HS-5 (cell line): ENCODE measurements around the gene MX1.

Experiments
- DNase-seq: peaks from one replicate; pipeline ENCODE4 v3.0.0-alpha.2; 2012; ENCODE audit warnings: low read depth

The MX1 gene

DNA sequence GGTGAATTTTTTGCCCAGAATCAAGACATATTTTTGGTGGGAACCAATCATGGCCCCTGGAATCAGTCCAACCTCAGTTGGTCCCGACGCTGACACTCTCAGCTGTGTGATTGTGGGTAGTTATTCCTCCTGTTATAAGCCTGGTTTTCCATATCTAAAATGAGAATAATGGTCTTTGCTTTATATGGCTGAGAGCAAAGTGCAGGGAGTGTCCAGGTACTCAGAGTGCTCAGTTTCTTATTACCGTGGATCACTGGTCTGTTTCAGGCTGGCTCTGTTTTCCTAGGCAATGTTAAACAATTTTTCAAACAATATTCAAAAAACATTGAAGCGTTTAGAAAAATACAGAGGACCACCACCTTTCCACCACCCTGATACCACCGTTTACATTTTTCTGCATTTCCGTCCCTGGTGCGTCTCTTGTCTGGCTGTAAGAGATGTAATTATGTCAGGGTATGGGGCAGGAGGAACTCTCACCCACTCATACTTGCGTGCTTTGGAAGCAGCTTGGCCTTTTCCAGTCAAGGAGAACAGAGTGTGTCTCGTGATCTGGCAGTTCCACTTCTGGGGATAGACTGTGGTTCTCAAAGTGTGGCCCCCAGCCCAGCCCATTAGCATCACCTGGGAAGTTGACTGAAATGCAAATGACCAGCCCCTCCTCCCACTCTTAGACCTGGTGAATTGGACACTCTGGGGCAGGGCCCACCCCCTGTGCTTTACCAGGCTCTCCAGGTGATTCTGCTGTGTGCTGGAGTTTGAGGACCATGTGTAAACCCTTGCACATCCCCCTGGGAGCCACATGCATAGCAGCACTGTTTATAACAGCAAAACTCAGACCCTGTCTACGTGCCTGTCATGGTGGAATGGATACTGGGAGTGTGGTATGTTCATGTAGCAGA lies 6.8 kb downstream of the MX1 start:
- DNase-seq, result no peak

GRCh38 chr21:41433566-41433965 lies 7.5 kb downstream of the MX1 start:
- no peak for DNase-seq

DNA sequence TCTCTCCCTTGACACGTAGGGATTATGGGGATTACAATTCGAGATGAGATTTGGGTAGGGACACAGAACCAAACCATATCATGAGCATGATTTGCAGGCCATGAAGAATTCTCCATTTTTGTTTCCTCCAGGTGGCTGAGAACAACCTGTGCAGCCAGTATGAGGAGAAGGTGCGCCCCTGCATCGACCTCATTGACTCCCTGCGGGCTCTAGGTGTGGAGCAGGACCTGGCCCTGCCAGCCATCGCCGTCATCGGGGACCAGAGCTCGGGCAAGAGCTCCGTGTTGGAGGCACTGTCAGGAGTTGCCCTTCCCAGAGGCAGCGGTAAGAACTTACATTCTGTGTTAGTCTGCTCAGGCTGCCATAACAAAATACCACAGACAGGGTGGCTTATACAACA lies 9.7 kb downstream of the MX1 start:
- DNase-seq, result no peak

DNA sequence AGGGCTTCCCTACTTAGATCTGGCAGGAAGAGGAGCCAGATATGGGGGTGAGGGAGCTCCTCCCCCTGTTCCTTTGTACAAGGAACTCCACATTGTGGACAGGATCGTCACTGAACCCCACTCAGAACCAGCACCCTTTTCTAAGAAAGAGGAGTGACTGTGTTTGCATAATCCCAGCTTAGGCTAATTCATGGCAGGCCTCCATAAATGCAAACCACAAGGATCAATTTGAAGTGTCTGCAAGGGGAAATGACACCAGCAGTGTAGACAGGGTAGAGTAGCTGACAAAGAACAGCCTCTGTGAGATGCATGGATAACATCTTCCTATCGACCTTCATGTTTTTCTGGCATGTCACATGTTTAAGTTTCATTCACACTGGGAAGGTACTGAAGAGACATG lies 11.7 kb downstream of the MX1 start:
- DNase-seq, result no peak

DNA sequence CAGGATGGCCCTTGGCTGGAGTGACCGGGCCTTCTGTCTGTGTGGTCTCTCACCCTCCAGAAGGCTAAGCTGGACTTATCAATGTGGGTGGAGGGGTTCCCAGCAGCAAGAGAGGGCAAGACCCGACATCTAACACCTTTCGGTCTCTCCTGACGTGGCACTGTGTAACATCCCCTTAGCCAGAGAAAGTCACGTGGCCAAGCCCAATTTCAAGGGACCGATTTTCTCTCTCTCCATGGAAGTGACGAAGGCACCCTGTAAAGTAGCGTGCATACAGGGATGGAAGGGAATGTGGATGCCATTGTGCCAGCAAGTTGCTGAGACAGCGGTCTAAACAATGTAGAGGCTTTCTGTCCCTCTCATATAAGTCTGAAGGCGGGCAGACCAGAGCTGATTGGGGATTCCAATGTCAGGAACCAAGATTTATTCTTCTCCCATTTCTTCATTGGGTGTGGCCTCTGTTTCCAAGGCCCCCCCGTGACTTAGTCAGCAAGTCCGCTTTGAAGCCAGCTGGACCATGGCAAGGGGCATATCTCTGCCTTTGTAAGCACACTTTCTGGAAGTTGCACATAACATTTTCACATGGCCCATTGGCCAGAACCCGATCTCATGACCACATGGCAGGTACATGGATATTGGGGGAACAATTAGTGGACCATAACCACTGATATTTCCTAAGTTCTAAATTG lies 12.5 kb downstream of the MX1 start:
- DNase-seq, result no peak

DNA sequence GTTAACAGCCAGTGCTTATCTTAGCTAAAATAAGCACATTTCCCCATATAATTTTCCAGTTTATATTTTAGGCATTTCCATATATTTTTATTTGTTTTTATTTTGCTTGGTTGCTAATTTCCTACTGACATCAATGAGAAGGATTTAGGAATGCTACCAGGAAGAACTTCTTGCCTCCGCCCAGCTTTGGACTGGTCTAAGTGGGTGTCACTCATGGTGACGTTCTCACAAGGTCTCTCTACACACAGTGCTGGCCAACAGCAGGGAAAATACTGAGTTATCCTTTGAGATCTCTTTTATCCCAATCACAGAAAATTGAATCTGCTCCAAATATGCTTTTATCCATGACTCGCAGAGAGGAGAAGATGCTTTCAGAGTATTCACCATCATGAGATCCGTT lies 13.2 kb downstream of the MX1 start:
- DNase-seq, result no peak

GRCh38 chr21:41441546-41441945 lies 15.5 kb downstream of the MX1 start:
- no peak for DNase-seq

GRCh38 chr21:41442481-41443186 lies 16.6 kb downstream of the MX1 start:
- DNase-seq, result no peak

DNA sequence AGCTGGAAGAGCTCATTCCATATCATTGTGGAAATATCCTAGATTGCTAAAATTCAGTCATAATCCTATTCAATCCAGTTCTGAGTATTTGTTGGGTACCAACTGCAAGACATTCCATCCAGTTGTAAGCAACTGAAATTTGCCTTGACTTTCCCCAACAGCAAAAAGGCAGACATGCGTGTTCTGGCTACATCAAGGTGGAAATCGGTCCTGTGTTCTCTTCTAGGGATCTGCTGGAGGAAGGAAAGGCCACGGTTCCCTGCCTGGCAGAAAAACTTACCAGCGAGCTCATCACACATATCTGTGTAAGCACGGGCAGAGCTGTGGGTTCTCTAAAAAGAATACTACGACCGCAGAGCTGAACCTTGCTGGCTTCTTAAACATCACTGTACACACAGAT lies 17.5 kb downstream of the MX1 start:
- no peak for DNase-seq

GRCh38 chr21:41444703-41445464 lies 18.8 kb downstream of the MX1 start:
- no peak for DNase-seq

GRCh38 chr21:41445465-41445862 lies 19.4 kb downstream of the MX1 start:
- DNase-seq, result no peak

- no peak for DNase-seq
These were observed 20.5 kb downstream of the MX1 start for GRCh38 chr21:41446586-41446985.

- DNase-seq, result no peak
These were observed 21.3 kb downstream of the MX1 start for GRCh38 chr21:41447356-41447755.

- DNase-seq, result no peak
These were observed 23.6 kb downstream of the MX1 start for GRCh38 chr21:41449613-41450012.

GRCh38 chr21:41451753-41452676 lies 26.0 kb downstream of the MX1 start:
- DNase-seq, result no peak

- no peak for DNase-seq
These were observed 27.2 kb downstream of the MX1 start for GRCh38 chr21:41453198-41453597.

- no peak for DNase-seq
These were observed 27.7 kb downstream of the MX1 start for GRCh38 chr21:41453761-41454160.

- DNase-seq, result no peak
These were observed 32.1 kb downstream of the MX1 start for GRCh38 chr21:41458121-41458520.

DNA sequence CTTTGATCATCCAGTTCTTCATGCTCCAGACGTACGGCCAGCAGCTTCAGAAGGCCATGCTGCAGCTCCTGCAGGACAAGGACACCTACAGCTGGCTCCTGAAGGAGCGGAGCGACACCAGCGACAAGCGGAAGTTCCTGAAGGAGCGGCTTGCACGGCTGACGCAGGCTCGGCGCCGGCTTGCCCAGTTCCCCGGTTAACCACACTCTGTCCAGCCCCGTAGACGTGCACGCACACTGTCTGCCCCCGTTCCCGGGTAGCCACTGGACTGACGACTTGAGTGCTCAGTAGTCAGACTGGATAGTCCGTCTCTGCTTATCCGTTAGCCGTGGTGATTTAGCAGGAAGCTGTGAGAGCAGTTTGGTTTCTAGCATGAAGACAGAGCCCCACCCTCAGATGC lies 32.5 kb downstream of the MX1 start:
- DNase-seq, result no peak

- no peak for DNase-seq
These were observed 34.0 kb downstream of the MX1 start for GRCh38 chr21:41459884-41460534.
